ENCODE measurements around the gene ADAMTSL3. TPM values are rescaled to one million over a fixed set of nuclear protein-coding genes. Genes with fewer than 3 reads are reported as not detected.

The ADAMTSL3 gene
- total and polyA plus RNA-seq, 2 of the 8 experiments (the other 6 are each of a cell fraction or from before 2014, with no cell fraction given): 0.35 to 1.4 TPM

- Histone ChIP-seq H3K36me3 (ENCODE audit: control insufficient read depth in 2 of 4, insufficient read depth in 4 of 4, low read length in 3 of 4) (no peaks in the 10 kb centered on the region), H3K18ac (ENCODE audit: extremely low read depth, low read length) (no peak overlapping the region), H3K56ac (replicated peaks; ENCODE audit: insufficient read length, low read depth, low read length) (no peak overlapping the region), H2BK20ac (ENCODE audit: low read length) (no peak overlapping the region), H2AFZ (ENCODE audit: low read length) (no peak overlapping the region), H3K23ac (ENCODE audit: insufficient read length) (no peak overlapping the region), H4K5ac (ENCODE audit: insufficient read length, low read depth, low read length) (no peak overlapping the region), H3K27ac (ENCODE audit: low read depth, low read length) (no peak overlapping the region), H3K23me2 (ENCODE audit: low read depth, low read length) (peaks cover 2% of the 10 kb centered on the region; the same call in 1 of the 2 replicates), H3K9me3 (ENCODE audit: insufficient read depth in 2 of 2, low read depth in 1 of 2, low read length in 1 of 2) (no peaks in the 10 kb centered on the region), H2BK5ac (ENCODE audit: low read depth, low read length) (no peak overlapping the region), H3K9ac (replicated peaks in 1 of 4; ENCODE audit: extremely low read depth in 1 of 4, low read depth in 3 of 4, low read length in 3 of 4) (no peak overlapping the region), H3K79me2 (ENCODE audit: control insufficient read depth in 1 of 2, insufficient read depth in 2 of 2, low read length in 2 of 2) (no peaks in the 10 kb centered on the region), H3K79me1 (ENCODE audit: low read depth, low read length) (no peaks in the 10 kb centered on the region), H2BK12ac (ENCODE audit: low read depth, low read length) (no peak overlapping the region), H3K14ac (ENCODE audit: insufficient read length) (no peak overlapping the region), H2AK5ac (ENCODE audit: low read depth, low read length) (no peak overlapping the region), H3K4me1 (replicated peaks in 1 of 4; ENCODE audit: control insufficient read depth in 3 of 4, insufficient read depth in 4 of 4, low read length in 3 of 4) (no peaks in the 10 kb centered on the region), H3K4me3 (ENCODE audit: extremely low read depth in 1 of 4, insufficient read depth in 2 of 4, low read depth in 3 of 4, low read length in 4 of 4) (no peak overlapping the region), H3K4ac (replicated peaks; ENCODE audit: insufficient read length, low read depth, low read length) (no peak overlapping the region), H3K4me2 (ENCODE audit: insufficient read depth in 1 of 2, low read depth in 2 of 2, low read length in 2 of 2) (no peak overlapping the region), H3K27me3 (replicated peaks in 1 of 4; ENCODE audit: control insufficient read depth in 3 of 4, extremely low read depth in 1 of 4, insufficient read depth in 3 of 4, low read length in 3 of 4) (no peaks in the 10 kb centered on the region), H4K20me1 (replicated peaks in 1 of 2; ENCODE audit: control insufficient read depth in 1 of 2, insufficient read depth in 2 of 2, low read length in 2 of 2) (no peaks in the 10 kb centered on the region), H4K91ac (replicated peaks; ENCODE audit: insufficient read length, low read length) (no peak overlapping the region), H2BK120ac (replicated peaks; ENCODE audit: low read depth, low read length) (no peak overlapping the region), H4K8ac (ENCODE audit: extremely low read depth, insufficient read depth, low read length) (no peak overlapping the region), H2BK15ac (ENCODE audit: low read length) (no peak overlapping the region)
- 84% methylated on average over 3 of the region's 3 CpGs; no CpG with 5 or more reads in 1 of the 2 experiments for whole genome bisulfite sequencing, 2 experiments (ENCODE audit: extremely low coverage in 1 of 2, insufficient coverage in 1 of 2, insufficient read length in 1 of 2, insufficient replicate concordance in 2 of 2, low coverage in 1 of 2, low lambda C conversion rate in 2 of 2, missing lambda C conversion rate in 1 of 2)
- TF ChIP-seq BACH1 (IDR thresholded peaks at IDR 0.05; ENCODE audit: low read length) (no peak), TAF1 (IDR thresholded peaks at IDR 0.05; ENCODE audit: low read depth, low read length) (no peak), KDM5A (IDR thresholded peaks at IDR 0.05; ENCODE audit: low read length) (no peak), HDAC6 (IDR thresholded peaks at IDR 0.05; ENCODE audit: low read depth, low read length) (no peak), SIN3A (conservative IDR thresholded peaks at IDR 0.05 in 1 of 2, IDR thresholded peaks at IDR 0.05 in 1 of 2; ENCODE audit: low read depth in 1 of 2, low read length in 2 of 2) (no peak), YY1 (IDR thresholded peaks at IDR 0.05; ENCODE audit: low read depth, low read length) (no peak), MAX (IDR thresholded peaks at IDR 0.05) (no peak), KDM1A (IDR thresholded peaks at IDR 0.05; ENCODE audit: borderline replicate concordance, low read length) (no peak), FOSL1 (IDR thresholded peaks at IDR 0.05; ENCODE audit: insufficient read depth, low read depth, low read length) (no peak), TBP (IDR thresholded peaks at IDR 0.05; ENCODE audit: low read depth, low read length) (no peak), POU5F1 (IDR thresholded peaks at IDR 0.05; ENCODE audit: low read depth, low read length) (no peak), CHD2 (IDR thresholded peaks at IDR 0.05; ENCODE audit: low read length) (no peak), CEBPB (IDR thresholded peaks at IDR 0.05; ENCODE audit: low read depth, low read length) (no peak), CHD1 (IDR thresholded peaks at IDR 0.05; ENCODE audit: low read depth, low read length) (no peak), SP1 (IDR thresholded peaks at IDR 0.05; ENCODE audit: low read depth, low read length) (no peak)
- FAIRE-seq: no peak
- CTCF ChIA-PET (ENCODE audit: partially characterized antibody): interaction anchor here (0.7 to 2.7 kb wide), 2 partner anchors 101 to 188 kb away, joined by 3 to 6 read pairs; no protein-coding TSS in a partner anchor
- POLR2A ChIA-PET (ENCODE audit: partially characterized antibody): no interaction called here
- DNase-seq (ENCODE audit: low read depth in 1 of 2, low spot score in 2 of 2): no peak
Observed at GRCh38 chr15:83846847-83847246, 192.9 kb downstream of the ADAMTSL3 start.
